Spinal cord (tissue), 10 donors: ENCODE data around the gene TRIM26. TPM values are rescaled to one million over a fixed set of nuclear protein-coding genes. Genes with fewer than 3 reads are reported as not detected.

Source experiments
- DNase-seq, 6 donors: peaks; one replicate each; pipeline versions ENCODE4 v3.0.0 to v3.0.0-alpha.2; 2013 to 2015; ENCODE audit warnings: low spot score in 6 of 6, low read depth in 4 of 6
- H3K27ac ChIP-seq: one replicate; pipeline ENCODE4 v1.5.1; 2013; ENCODE audit warnings: low read depth, low read length, control low read depth
- H3K27me3 ChIP-seq: one replicate; pipeline ENCODE4 v1.6.1; 2013; ENCODE audit warnings: low read length; ENCODE audit not compliant: control insufficient read depth, insufficient read depth
- H3K36me3 ChIP-seq: one replicate; pipeline ENCODE4 v1.6.1; 2013; ENCODE audit warnings: low read length; ENCODE audit not compliant: control insufficient read depth, insufficient read depth
- H3K4me1 ChIP-seq: one replicate; pipeline ENCODE4 v1.6.1; 2013; ENCODE audit warnings: low read length; ENCODE audit not compliant: control insufficient read depth, insufficient read depth
- H3K4me3 ChIP-seq: one replicate; pipeline ENCODE4 v1.5.1; 2013; ENCODE audit warnings: low read depth, low read length, control low read depth
- H3K9me3 ChIP-seq: one replicate; pipeline ENCODE4 v1.6.1; 2013; ENCODE audit warnings: low read length; ENCODE audit not compliant: control insufficient read depth, insufficient read depth
- WGBS: methylation state at CpG from one replicate; pipeline ENCODE4 v1.1.5; 2013; ENCODE audit warnings: missing lambda C conversion rate; ENCODE audit not compliant: insufficient coverage; 5-methylcytosine and 5-hydroxymethylcytosine counted together
- polyA plus RNA-seq, 2 donors: library from polyadenylated mRNA; unstranded; fragments of 120-200 nt; gene quantifications; one replicate each; pipeline ENCODE4 v1.2.1, GENCODE V29; 2013; ENCODE audit not compliant: insufficient read length in 2 of 2
- total RNA-seq, 2 donors: library from RNA; depleted of rRNA in 1 of 2; stranded (reverse); fragments of 120-200 nt in 1 of 2; fragments of >200 nt in 1 of 2; gene quantifications; one replicate each; pipeline versions ENCODE4 v1.2.3 to v1.2.4, GENCODE V29; 2013 to 2014
- donor health status: healthy.

The TRIM26 gene
- total and polyA plus RNA-seq, 4 donors, result 23.5 to 53.9 (median 33.9) TPM

DNA sequence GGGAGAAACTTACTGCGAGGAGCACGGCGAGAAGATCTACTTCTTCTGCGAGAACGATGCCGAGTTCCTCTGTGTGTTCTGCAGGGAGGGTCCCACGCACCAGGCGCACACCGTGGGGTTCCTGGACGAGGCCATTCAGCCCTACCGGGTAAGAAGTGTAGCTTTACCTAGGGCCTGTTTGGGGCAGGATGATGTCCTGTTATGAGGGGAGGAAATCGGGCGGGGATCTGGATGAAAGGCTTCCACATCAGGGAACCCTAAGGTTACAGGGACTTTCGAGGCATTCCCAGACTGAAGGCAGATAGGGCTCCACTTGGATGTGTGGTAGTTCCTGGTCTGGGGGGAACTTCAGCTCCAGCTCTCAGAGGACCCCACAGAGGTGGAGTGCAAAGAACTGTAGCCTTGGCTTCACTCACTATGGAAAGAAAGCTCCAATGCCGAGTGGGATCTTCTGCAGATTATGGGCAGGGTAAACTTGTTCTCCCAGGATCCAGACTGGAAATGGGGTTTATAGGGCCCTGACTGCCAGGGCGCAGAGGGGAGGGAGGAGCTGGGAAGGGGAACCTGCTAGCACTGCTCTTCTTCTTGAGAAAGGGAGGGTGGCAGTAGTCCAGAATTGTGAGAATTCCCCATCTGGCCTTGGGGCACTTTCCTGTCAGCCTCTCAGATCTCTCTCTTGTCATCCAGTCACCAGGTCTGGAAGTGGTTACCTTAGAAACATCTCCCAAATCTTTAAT lies 49.1 kb downstream of the TRIM26 start:
- H3K27me3 ChIP-seq, result peaks cover 8% of the 10 kb centered on the region
- H3K27ac ChIP-seq, result no peak overlapping the region
- H3K36me3 ChIP-seq, result no peaks in the 10 kb centered on the region
- H3K4me1 ChIP-seq, result no peaks in the 10 kb centered on the region
- no peak for DNase-seq
- H3K9me3 ChIP-seq, result no peaks in the 10 kb centered on the region
- 84% methylated on average over 16 of the region's 16 CpGs for WGBS
- no peak overlapping the region for H3K4me3 ChIP-seq

DNA sequence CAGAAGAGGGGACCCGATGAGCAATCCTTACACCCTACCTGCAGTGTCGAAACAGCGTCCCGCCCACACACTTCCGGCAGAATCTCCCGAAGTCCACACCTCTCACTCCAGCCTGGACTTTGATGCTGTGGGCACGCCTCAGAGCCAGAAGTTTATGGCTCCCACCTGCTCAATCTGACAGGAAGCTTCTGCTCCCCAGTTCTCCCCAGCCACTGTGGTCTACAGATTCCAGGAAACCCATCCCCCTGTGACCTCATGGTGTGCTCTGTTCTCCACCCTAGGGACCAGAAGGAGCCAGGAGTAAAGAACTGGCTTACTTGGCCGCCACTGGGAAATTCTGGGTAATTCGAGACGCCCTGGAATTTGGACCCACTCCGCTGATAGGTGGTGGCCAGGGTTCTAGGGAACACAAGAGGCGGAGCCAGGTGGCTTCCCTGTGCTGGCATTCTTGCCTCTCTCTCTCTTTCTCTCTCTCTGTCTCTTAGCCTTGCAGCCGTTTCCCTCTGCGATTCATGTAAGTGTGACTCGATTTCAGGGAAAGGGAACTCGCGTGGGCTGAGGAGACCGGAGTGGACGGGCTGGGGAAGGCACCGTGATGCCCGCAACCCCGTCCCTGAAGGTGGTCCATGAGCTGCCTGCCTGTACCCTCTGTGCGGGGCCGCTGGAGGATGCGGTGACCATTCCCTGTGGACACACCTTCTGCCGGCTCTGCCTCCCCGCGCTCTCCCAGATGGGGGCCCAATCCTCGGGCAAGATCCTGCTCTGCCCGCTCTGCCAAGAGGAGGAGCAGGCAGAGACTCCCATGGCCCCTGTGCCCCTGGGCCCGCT lies 49.9 kb downstream of the TRIM26 start, which contains the start of gene TRIM15:
Gene TRIM15, plus strand, starts transcription at position 457 of the 828 bp plus-strand sequence. Its CDS starts 139 bp downstream, at position 596.
- 79% methylated on average over 26 of the region's 31 CpGs for WGBS

DNA sequence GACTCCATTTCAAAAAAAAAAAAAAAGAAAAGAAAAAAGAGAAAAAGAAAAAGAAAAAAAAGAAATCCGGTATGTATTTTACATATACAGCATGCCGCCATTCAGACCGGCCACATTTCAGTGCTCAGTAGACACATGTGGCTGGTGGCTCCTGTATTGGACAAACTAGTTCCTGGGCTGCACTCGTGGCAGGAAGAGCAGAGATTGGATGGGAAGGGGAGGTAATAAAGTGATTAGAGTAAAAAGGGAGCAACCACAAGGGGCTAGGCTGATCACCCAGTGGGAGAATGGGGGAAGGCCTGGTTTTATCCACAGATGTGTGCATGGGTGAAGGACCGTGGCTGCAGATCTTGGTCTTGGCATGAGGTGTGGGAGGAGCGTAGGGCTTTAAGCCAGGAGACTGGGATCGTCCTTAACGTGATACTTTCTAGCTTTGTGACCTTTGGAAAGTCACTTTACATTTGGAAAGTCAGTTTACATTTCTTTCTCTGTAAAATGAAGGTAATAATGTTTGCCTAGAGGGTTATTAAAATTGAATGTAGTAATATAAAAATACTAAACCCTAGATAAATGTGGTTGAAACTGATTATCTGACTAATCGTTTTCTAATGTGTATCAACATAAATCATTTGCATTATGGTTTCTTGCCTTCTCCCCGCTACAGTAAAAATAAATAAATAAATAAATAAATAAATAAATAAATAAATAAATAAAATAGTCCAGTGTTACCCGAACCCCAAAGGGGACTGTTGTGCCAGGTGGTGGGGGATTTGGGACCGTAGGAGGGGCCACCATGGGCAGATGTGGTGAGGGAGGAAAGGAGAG lies 50.7 kb downstream of the TRIM26 start:
- Histone ChIP-seq H3K4me1 (no peaks in the 10 kb centered on the region), H3K9me3 (no peaks in the 10 kb centered on the region), H3K36me3 (no peaks in the 10 kb centered on the region), H3K27me3 (no peaks in the 10 kb centered on the region), H3K27ac (no peak overlapping the region), H3K4me3 (no peak overlapping the region)
- no peak for DNase-seq
- 92% methylated on average over 5 of the region's 12 CpGs for WGBS

More for the DNA sequence above, 49.9 kb downstream of the TRIM26 start, which contains the start of gene TRIM15:
- Histone ChIP-seq H3K36me3 (no peaks in the 10 kb centered on the region), H3K27me3 (peaks cover 3% of the 10 kb centered on the region), H3K27ac (no peak within 1 kb of the TSS), H3K4me3 (no peak within 1 kb of the TSS), H3K4me1 (no peaks in the 10 kb centered on the region), H3K9me3 (no peaks in the 10 kb centered on the region)
- no peak for DNase-seq

DNA sequence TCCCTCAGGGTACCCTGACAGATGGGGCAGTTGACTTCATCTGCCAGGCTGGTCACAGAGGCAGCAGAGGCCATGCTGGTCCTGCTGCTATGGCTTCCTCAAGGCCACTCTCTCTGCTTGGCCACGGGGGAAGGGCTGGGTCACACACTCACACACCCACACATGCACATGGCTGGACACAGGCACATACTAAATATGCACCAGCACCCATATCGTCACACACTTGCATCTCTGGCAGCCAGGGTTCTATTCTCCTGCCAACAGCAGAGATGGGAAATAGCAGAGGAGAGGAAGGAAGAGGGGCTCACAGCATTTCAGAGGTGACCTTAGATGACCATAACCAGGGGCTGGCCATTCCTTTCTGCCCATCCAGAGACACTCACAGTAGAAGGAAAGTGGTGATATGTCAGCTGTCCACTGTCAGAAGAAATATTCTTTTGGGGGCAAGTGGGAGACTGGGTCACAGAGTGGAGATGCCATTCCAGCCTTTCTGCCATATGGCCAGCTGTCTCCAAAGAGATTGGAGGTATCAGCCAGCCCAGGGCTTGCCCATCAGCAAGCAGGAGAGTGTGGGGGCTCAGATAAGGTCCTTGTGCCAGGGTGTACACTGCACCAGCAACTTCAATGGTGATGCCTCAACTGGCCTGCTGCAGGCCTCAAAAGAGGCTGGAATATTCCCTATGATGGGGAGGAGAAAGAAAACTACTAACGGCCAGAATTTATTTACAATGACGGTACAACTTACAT lies 52.2 kb downstream of the TRIM26 start, which contains the start of gene TRIM10:
Gene TRIM10, minus strand, starts transcription at position 427 of the 747 bp plus-strand sequence. Its CDS starts 353 bp downstream, at position 74.
- Histone ChIP-seq H3K9me3 (no peaks in the 10 kb centered on the region), H3K4me1 (no peaks in the 10 kb centered on the region), H3K27me3 (peaks cover under 1% of the 10 kb centered on the region), H3K4me3 (no peak within 1 kb of the TSS), H3K27ac (no peak within 1 kb of the TSS), H3K36me3 (no peaks in the 10 kb centered on the region)
- WGBS, result 75% methylated on average over 1 of the region's 4 CpGs
- no peak for DNase-seq

DNA sequence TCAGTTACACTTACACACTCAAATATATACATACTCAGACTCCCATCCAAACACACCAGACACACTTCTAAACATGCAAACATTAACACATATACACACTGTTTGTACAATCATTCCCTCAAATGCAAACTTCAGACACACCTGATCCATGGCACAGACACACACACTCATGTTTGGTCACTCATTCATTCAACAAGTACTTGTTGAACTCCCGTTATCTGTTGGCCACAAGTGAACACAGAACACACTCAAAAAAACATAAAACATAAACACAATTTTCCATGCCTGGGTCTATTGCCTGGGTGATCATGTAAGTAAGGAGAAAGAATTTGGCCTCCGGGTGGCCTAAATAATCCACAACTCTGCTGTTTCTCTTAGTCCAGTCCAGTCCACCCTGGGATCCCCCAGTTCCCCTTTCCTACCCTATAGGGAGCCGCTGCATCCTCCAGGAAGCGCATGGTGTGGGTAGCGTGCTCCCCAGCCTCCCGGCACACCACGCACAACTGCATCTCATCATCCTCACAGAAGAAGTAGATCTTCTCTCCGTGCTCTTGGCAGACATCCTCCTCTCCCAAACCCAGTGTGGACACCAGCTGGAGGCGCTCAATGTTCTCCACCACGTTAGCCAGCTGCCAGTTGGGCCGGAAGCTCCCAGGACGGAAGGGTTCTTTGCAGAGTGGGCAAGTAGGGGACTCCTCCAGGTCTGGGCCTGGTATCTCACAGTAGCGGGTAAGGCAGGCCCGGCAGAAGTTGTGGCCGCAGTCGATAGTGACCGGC lies 53.0 kb downstream of the TRIM26 start:
- Histone ChIP-seq H3K9me3 (no peaks in the 10 kb centered on the region), H3K4me3 (no peak overlapping the region), H3K36me3 (no peaks in the 10 kb centered on the region), H3K27ac (no peak overlapping the region), H3K4me1 (no peaks in the 10 kb centered on the region), H3K27me3 (peaks cover 4% of the 10 kb centered on the region)
- DNase-seq, result no peak
- 90% methylated on average over 15 of the region's 17 CpGs for WGBS

DNA sequence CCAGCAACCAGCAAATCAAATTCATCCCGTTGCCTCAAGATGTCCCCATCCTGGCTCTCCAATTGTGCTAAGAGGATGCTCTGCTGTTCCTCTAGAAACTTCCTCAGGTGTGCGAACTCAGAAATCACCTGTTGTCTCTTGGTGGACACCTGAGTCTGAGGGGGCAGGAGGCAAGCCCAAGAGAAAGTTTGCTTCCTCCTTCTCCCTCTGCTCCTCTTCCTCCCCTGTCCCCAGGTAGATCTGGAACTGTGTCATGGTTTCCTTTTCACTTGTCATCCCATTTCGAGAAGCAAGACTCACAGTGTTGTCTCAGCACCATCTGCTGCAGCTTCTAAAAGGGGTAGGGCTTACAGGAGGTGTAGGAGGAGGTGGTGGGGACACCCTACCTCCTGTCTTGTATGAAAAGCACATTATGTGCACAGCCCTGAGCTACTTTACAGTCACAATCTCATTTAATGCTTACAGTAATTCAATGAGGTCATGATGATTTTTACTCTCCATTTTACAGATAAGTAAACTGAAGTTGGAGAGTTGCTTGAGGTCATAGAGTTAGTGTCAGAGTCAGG lies 54.6 kb downstream of the TRIM26 start:
- H3K9me3 ChIP-seq, result no peaks in the 10 kb centered on the region
- H3K4me1 ChIP-seq, result no peaks in the 10 kb centered on the region
- peaks cover 8% of the 10 kb centered on the region for H3K27me3 ChIP-seq
- 60% methylated on average over 2 of the region's 3 CpGs for WGBS
- H3K36me3 ChIP-seq, result no peaks in the 10 kb centered on the region
- H3K27ac ChIP-seq, result no peak overlapping the region
- H3K4me3 ChIP-seq, result no peak overlapping the region
- no peak for DNase-seq

DNA sequence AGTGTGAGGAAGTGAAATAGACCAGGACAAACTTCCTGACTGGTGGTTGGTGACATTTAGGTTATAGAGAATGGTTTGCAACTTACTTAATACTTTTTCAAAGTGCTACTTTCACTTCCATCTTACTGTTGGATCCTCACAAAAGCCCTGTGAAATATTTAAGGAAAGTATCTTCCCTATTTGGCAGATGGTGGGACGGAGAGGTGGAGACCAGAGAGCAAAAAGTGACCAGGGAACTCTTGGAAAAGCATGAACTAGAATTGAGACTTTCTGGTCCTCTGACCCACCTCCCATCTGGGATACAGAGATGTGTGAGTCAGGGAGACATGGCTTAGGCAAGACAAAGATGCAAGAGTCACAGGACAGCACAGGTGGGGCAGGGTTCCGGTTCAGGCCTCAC lies 55.2 kb downstream of the TRIM26 start:
- H3K9me3 ChIP-seq, result no peaks in the 10 kb centered on the region
- H3K36me3 ChIP-seq, result no peaks in the 10 kb centered on the region
- no peak overlapping the region for H3K4me3 ChIP-seq
- 92% methylated on average over 2 of the region's 2 CpGs for WGBS
- H3K4me1 ChIP-seq, result no peaks in the 10 kb centered on the region
- no peak for DNase-seq
- H3K27ac ChIP-seq, result no peak overlapping the region
- H3K27me3 ChIP-seq, result peaks cover 12% of the 10 kb centered on the region

DNA sequence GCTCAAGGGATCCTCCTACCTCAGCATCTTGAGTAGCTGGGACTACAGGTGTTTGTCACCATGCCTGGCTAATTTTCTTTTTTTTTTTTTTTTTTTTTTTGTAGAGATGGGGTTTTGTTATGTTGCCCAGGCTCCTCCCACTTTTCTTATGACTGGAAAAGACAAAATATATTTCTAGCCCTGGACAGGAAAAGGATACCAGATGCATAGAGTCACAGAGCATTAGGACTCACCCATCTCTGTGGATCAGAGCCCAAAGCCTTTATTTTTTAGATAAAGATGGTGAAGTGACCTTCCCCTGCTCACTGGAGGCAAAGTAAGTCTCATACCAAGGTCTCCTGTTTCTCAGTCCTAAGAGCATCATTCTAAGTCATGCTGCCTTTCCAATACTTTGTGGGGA lies 55.6 kb downstream of the TRIM26 start:
- DNase-seq, result no peak
- no peaks in the 10 kb centered on the region for H3K36me3 ChIP-seq
- H3K27me3 ChIP-seq, result peaks cover 12% of the 10 kb centered on the region
- H3K27ac ChIP-seq, result no peak overlapping the region
- no peaks in the 10 kb centered on the region for H3K9me3 ChIP-seq
- no peak overlapping the region for H3K4me3 ChIP-seq
- H3K4me1 ChIP-seq, result no peaks in the 10 kb centered on the region
